Activated T-cell treated with anti-CD3 and anti-CD28 coated beads for 1 hour (primary cell): Measurements from ENCODE around the gene PPIB.
"Not testable (repeated sequence)": the region's sequence is repeated elsewhere in the genome, so short reads cannot be mapped to it uniquely, and the experiment has no call there.

Experiments
- DNase-seq: peaks from one replicate; pipeline ENCODE4 v3.0.0-alpha.2; 2020; ENCODE audit warnings: low read depth

PPIB gene

GRCh38 chr15:64110108-64110701 is 52.6 kb downstream of the PPIB start:
- DNase-seq: not testable (repeated sequence)

- no peak for DNase-seq
These were observed 55.5 kb downstream of the PPIB start for GRCh38 chr15:64107337-64107736.
